Measurements from ENCODE around the gene ARF5.

DNA sequence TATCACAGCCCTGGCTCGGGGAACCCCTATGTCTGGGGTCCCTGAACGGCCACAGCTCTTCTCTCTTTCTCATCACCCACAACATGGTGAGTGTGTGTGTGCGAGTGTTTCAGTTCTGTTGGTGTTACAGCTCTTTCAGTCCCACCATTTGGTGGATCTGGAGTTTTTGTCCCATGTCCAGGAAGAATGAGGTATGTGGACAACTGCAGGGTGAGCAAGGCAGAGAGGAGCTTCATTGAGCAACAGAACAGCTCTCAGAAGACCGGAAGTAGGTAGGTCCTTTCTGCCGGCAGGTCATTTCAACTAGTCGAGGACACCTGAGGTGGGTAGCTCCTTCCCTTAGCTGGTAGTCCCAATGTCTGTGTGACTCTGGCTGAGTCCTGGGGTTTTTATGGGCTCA is 20.2 kb downstream of the ARF5 start:
- TF ChIP-seq, protein P1, sequence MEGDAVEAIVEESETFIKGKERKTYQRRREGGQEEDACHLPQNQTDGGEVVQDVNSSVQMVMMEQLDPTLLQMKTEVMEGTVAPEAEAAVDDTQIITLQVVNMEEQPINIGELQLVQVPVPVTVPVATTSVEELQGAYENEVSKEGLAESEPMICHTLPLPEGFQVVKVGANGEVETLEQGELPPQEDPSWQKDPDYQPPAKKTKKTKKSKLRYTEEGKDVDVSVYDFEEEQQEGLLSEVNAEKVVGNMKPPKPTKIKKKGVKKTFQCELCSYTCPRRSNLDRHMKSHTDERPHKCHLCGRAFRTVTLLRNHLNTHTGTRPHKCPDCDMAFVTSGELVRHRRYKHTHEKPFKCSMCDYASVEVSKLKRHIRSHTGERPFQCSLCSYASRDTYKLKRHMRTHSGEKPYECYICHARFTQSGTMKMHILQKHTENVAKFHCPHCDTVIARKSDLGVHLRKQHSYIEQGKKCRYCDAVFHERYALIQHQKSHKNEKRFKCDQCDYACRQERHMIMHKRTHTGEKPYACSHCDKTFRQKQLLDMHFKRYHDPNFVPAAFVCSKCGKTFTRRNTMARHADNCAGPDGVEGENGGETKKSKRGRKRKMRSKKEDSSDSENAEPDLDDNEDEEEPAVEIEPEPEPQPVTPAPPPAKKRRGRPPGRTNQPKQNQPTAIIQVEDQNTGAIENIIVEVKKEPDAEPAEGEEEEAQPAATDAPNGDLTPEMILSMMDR (conservative IDR thresholded peaks at IDR 0.05): no peak
- no peak for TF ChIP-seq EZH2 (IDR thresholded peaks at IDR 0.05; ENCODE audit: low read depth)

Data from PC-9 (cell line).